Upper lobe of left lung (tissue), 6 donors: Measurements from ENCODE around the gene CD302. TPM values are rescaled to one million over a fixed set of nuclear protein-coding genes. Genes with fewer than 3 reads are reported as not detected.
"Not testable (repeated sequence)": the region's sequence is repeated elsewhere in the genome, so short reads cannot be mapped to it uniquely, and the experiment has no call there.

Source experiments
- ATAC-seq, 2 donors: fragments of 200-7000 bp; cut with Tn5 transposase; one replicate each; pipeline ENCODE4 v1.9.1; 2022; ENCODE audit warnings: mild to moderate bottlenecking in 2 of 2, moderate library complexity in 2 of 2; ENCODE audit not compliant: low FRiP score in 2 of 2
- DNase-seq, 2 donors: peaks; one replicate each; pipeline ENCODE4 v3.0.0-alpha.2; 2019 to 2020
- H3K27ac ChIP-seq, 4 donors: fragments of 200-600 bp; sonication (generic); one replicate each; pipeline ENCODE4 v1.5.1; 2016 to 2019
- H3K27me3 ChIP-seq, 4 donors: fragments of 200-600 bp; sonication (generic); one replicate each; pipeline ENCODE4 v1.5.1; 2017 to 2019
- H3K36me3 ChIP-seq, 4 donors: fragments of 200-600 bp; sonication (generic); one replicate each; pipeline ENCODE4 v1.5.1; 2016 to 2019
- H3K4me1 ChIP-seq, 4 donors: fragments of 200-600 bp; sonication (generic); one replicate each; pipeline ENCODE4 v1.5.1; 2018 to 2019
- H3K4me3 ChIP-seq, 4 donors: fragments of 200-600 bp; sonication (generic); one replicate each; pipeline ENCODE4 v1.5.1; 2017 to 2019; ENCODE audit warnings: mild to moderate bottlenecking in 2 of 4, moderate library complexity in 1 of 4
- H3K9me3 ChIP-seq, 4 donors: fragments of 200-600 bp; sonication (generic); one replicate each; pipeline ENCODE4 v1.5.1; 2018 to 2019
- CTCF ChIP-seq, 6 experiments: fragments of 450-650 bp in 4 of 6; fragments of 200-600 bp in 2 of 6; sonication (generic) in 2 of 6; IDR thresholded peaks; one replicate each; pipeline ENCODE4 v1.5.1; 2016 to 2019; ENCODE audit warnings: antibody characterized with exemption in 6 of 6
- EP300 ChIP-seq, 4 donors: sonication (generic); formaldehyde crosslinking; IDR thresholded peaks; one replicate each; pipeline ENCODE4 v1.5.1; 2017; ENCODE audit warnings: antibody characterized with exemption in 4 of 4, control low read depth in 2 of 4
- POLR2A ChIP-seq, 4 donors: fragments of 450-650 bp; IDR thresholded peaks; one replicate each; pipeline ENCODE4 v1.5.1; 2016 to 2017; ENCODE audit warnings: antibody characterized with exemption in 4 of 4, mild to moderate bottlenecking in 2 of 4
- POLR2AphosphoS5 ChIP-seq, 2 donors: sonication (generic); formaldehyde crosslinking; IDR thresholded peaks; one replicate each; pipeline ENCODE4 v1.5.1; 2017; ENCODE audit warnings: antibody characterized with exemption in 2 of 2
- WGBS, 2 donors: methylation state at CpG; one replicate each; pipeline ENCODE4 v1.1.5; 2017 to 2018; 5-methylcytosine and 5-hydroxymethylcytosine counted together
- total RNA-seq, 6 donors: library from RNA; depleted of rRNA in 4 of 6; stranded (reverse); fragments of >200 nt in 4 of 6; gene quantifications; one replicate each; pipeline versions ENCODE4 v1.1.0 to v1.2.1, GENCODE V29; 2016 to 2021
- donor health status: DM: no; HTN: no; CAD: no; lungs with moderate emphysema.
- donor health status: DM: no; HTN: yes; CAD: no; lungs with severe emphysema.

The CD302 gene
- total RNA-seq, 6 donors from 2014 or later, result 36.7 to 142 (median 83.0) TPM

- ATAC-seq (no peak), DNase-seq (no peak)
- Histone ChIP-seq H3K27ac (no peak overlapping the region), H3K27me3 (no peaks in the 10 kb centered on the region), H3K4me1 (peaks cover 18 to 74% (median 42%) of the 10 kb centered on the region in 4 donors), H3K36me3 (no peaks in the 10 kb centered on the region), H3K9me3 (no peaks in the 10 kb centered on the region), H3K4me3 (no peak overlapping the region)
- 39 to 44% methylated on average over 1 of the region's 1 CpG for WGBS, 2 donors
- TF ChIP-seq CTCF (IDR thresholded peaks at IDR 0.05) (no peak), POLR2AphosphoS5 (IDR thresholded peaks at IDR 0.05) (no peak)
Measured at GRCh38 chr2:159790323-159790722, 7.7 kb downstream of the CD302 start.

- H3K4me3 ChIP-seq, result no peak overlapping the region
- TF ChIP-seq EP300 (IDR thresholded peaks at IDR 0.05), result peak in 1 of 4 donors; percentile 58
- peak; percentile 35 to 37 for TF ChIP-seq POLR2AphosphoS5 (IDR thresholded peaks at IDR 0.05)
- TF ChIP-seq CTCF (IDR thresholded peaks at IDR 0.05), result no peak
- TF ChIP-seq POLR2A (IDR thresholded peaks at IDR 0.05), result no peak
- WGBS, 2 donors, result 58 to 86% methylated on average over 3 of the region's 3 CpGs
- ATAC-seq (peak; percentile 40 to 84), DNase-seq (peak in 1 of 2 donors; percentile 85)
- no peaks in the 10 kb centered on the region for H3K9me3 ChIP-seq
- H3K4me1 ChIP-seq, result peaks cover 21 to 69% (median 33%) of the 10 kb centered on the region in 4 donors
- no peak overlapping the region for H3K27ac ChIP-seq
- H3K27me3 ChIP-seq, result no peaks in the 10 kb centered on the region
- H3K36me3 ChIP-seq, result no peaks in the 10 kb centered on the region
Measured at GRCh38 chr2:159788253-159788652, 9.8 kb downstream of the CD302 start.

- not testable (repeated sequence) for H3K36me3 ChIP-seq, H3K27me3 ChIP-seq, ATAC-seq, H3K9me3 ChIP-seq, DNase-seq, H3K4me3 ChIP-seq
- peaks cover 18 to 63% (median 28%) of the 10 kb centered on the region in 4 donors for H3K4me1 ChIP-seq
- H3K27ac ChIP-seq, result peak overlapping the region in 1 of 4 donors; percentile 31
- WGBS, 2 donors, result 72 to 87% methylated on average over 6 of the region's 6 CpGs
Measured at GRCh38 chr2:159787647-159788046, 10.4 kb downstream of the CD302 start.

- Histone ChIP-seq H3K4me1 (peaks cover 18 to 61% (median 25%) of the 10 kb centered on the region in 4 donors), H3K9me3 (no peaks in the 10 kb centered on the region), H3K36me3 (no peaks in the 10 kb centered on the region), H3K4me3 (no peak overlapping the region), H3K27me3 (no peaks in the 10 kb centered on the region), H3K27ac (no peak overlapping the region)
- TF ChIP-seq POLR2A (IDR thresholded peaks at IDR 0.05), result no peak
- TF ChIP-seq CTCF (IDR thresholded peaks at IDR 0.05), result no peak
- TF ChIP-seq POLR2AphosphoS5 (IDR thresholded peaks at IDR 0.05), result no peak
- TF ChIP-seq EP300 (IDR thresholded peaks at IDR 0.05), result no peak
- ATAC-seq (no peak), DNase-seq (no peak)
- 66 to 79% methylated on average over 2 of the region's 2 CpGs for WGBS, 2 donors
Measured at GRCh38 chr2:159786938-159787337, 11.1 kb downstream of the CD302 start.

- TF ChIP-seq POLR2AphosphoS5 (IDR thresholded peaks at IDR 0.05), result no peak
- TF ChIP-seq POLR2A (IDR thresholded peaks at IDR 0.05), result no peak
- no peak for TF ChIP-seq CTCF (IDR thresholded peaks at IDR 0.05)
- TF ChIP-seq EP300 (IDR thresholded peaks at IDR 0.05), result no peak
- no peak for ATAC-seq
- H3K27ac ChIP-seq, result no peak overlapping the region
- DNase-seq, result no peak
- H3K9me3 ChIP-seq, result no peaks in the 10 kb centered on the region
- peaks cover 0 to 5% (median 1%) of the 10 kb centered on the region in 4 donors for H3K36me3 ChIP-seq
- 86 to 92% methylated on average over 3 of the region's 3 CpGs for WGBS, 2 donors
- no peaks in the 10 kb centered on the region for H3K27me3 ChIP-seq
- H3K4me1 ChIP-seq, result peaks cover 18 to 45% (median 18%) of the 10 kb centered on the region in 4 donors
- no peak overlapping the region for H3K4me3 ChIP-seq
Measured at GRCh38 chr2:159785195-159785594, 12.8 kb downstream of the CD302 start.

GRCh38 chr2:159784744-159785143, 13.3 kb downstream of the CD302 start:
- peaks cover 14 to 40% (median 18%) of the 10 kb centered on the region in 4 donors for H3K4me1 ChIP-seq
- H3K27ac ChIP-seq, H3K9me3 ChIP-seq, H3K36me3 ChIP-seq, H3K4me3 ChIP-seq, DNase-seq, H3K27me3 ChIP-seq: not testable (repeated sequence)
- 78 to 86% methylated on average over 6 of the region's 6 CpGs for WGBS, 2 donors
- ATAC-seq, result peak; percentile 54
